Measurements from ENCODE around the gene RNU5B-1. TPM values are rescaled to one million over a fixed set of nuclear protein-coding genes. Genes with fewer than 3 reads are reported as not detected.

Gene RNU5B-1
- total and polyA plus RNA-seq, 2 experiments from 2014 or later, result not detected

- Histone ChIP-seq H3K4me3 (no peak overlapping the region), H3K27me3 (no peaks in the 10 kb centered on the region), H3K27ac (no peak overlapping the region), H3K36me3 (replicated peaks; ENCODE audit: insufficient read depth, low read depth) (no peaks in the 10 kb centered on the region), H4K20me1 (ENCODE audit: insufficient read depth, poor library complexity, severe bottlenecking) (no peaks in the 10 kb centered on the region), H2AFZ (no peak overlapping the region), H3K4me1 (ENCODE audit: insufficient read depth) (peaks cover 9% of the 10 kb centered on the region), H3K4me2 (no peak overlapping the region), H3K79me2 (no peaks in the 10 kb centered on the region), H3K9me3 (ENCODE audit: low read depth) (no peaks in the 10 kb centered on the region), H3K9me2 (replicated peaks; ENCODE audit: insufficient read depth) (no peaks in the 10 kb centered on the region)
- 96% methylated on average over 21 of the region's 21 CpGs for WGBS (ENCODE audit: low lambda C conversion rate, missing lambda C conversion rate)
- DNase-seq (ENCODE audit: low spot score), result no peak
- TF ChIP-seq EZH2phosphoT487 (IDR thresholded peaks at IDR 0.05; ENCODE audit: low read depth, severe bottlenecking, unreplicated experiment), result no peak
- no peak for TF ChIP-seq EZH2 (IDR thresholded peaks at IDR 0.05; ENCODE audit: borderline replicate concordance)
- no peak for TF ChIP-seq CTCF (IDR thresholded peaks at IDR 0.05; ENCODE audit: poor library complexity)
Measured at GRCh38 chr15:65329288-65329983, 25.0 kb downstream of the RNU5B-1 start.

- no peak for DNase-seq (ENCODE audit: low spot score)
- TF ChIP-seq EZH2 (IDR thresholded peaks at IDR 0.05; ENCODE audit: borderline replicate concordance) (no peak), EZH2phosphoT487 (IDR thresholded peaks at IDR 0.05; ENCODE audit: low read depth, severe bottlenecking, unreplicated experiment) (no peak), CTCF (IDR thresholded peaks at IDR 0.05; ENCODE audit: poor library complexity) (no peak)
Measured at GRCh38 chr15:65329984-65330735, 25.7 kb downstream of the RNU5B-1 start.

GRCh38 chr15:65330934-65331645, 26.6 kb downstream of the RNU5B-1 start:
- no peaks in the 10 kb centered on the region for H3K9me3 ChIP-seq (ENCODE audit: low read depth)
- 96% methylated on average over 22 of the region's 22 CpGs for WGBS (ENCODE audit: low lambda C conversion rate, missing lambda C conversion rate)
- H2AFZ ChIP-seq, result no peak overlapping the region
- H3K36me3 ChIP-seq (replicated peaks; ENCODE audit: insufficient read depth, low read depth), result no peaks in the 10 kb centered on the region
- no peaks in the 10 kb centered on the region for H3K9me2 ChIP-seq (replicated peaks; ENCODE audit: insufficient read depth)
- peaks cover 5% of the 10 kb centered on the region for H3K4me1 ChIP-seq (ENCODE audit: insufficient read depth)
- H3K27ac ChIP-seq, result no peak overlapping the region
- no peaks in the 10 kb centered on the region for H4K20me1 ChIP-seq (ENCODE audit: insufficient read depth, poor library complexity, severe bottlenecking)
- TF ChIP-seq EZH2phosphoT487 (IDR thresholded peaks at IDR 0.05; ENCODE audit: low read depth, severe bottlenecking, unreplicated experiment) (no peak), EZH2 (IDR thresholded peaks at IDR 0.05; ENCODE audit: borderline replicate concordance) (no peak), CTCF (IDR thresholded peaks at IDR 0.05; ENCODE audit: poor library complexity) (no peak)
- H3K4me2 ChIP-seq, result no peak overlapping the region
- H3K27me3 ChIP-seq, result no peaks in the 10 kb centered on the region
- H3K4me3 ChIP-seq, result no peak overlapping the region
- no peak for DNase-seq (ENCODE audit: low spot score)
- no peaks in the 10 kb centered on the region for H3K79me2 ChIP-seq

More at GRCh38 chr15:65329984-65330735, 25.7 kb downstream of the RNU5B-1 start:
- Histone ChIP-seq H3K36me3 (replicated peaks; ENCODE audit: insufficient read depth, low read depth) (no peaks in the 10 kb centered on the region), H3K79me2 (no peaks in the 10 kb centered on the region), H3K4me3 (no peak overlapping the region), H2AFZ (no peak overlapping the region), H3K9me3 (ENCODE audit: low read depth) (no peaks in the 10 kb centered on the region), H3K4me1 (ENCODE audit: insufficient read depth) (peaks cover 9% of the 10 kb centered on the region), H3K27ac (no peak overlapping the region), H3K4me2 (no peak overlapping the region), H4K20me1 (ENCODE audit: insufficient read depth, poor library complexity, severe bottlenecking) (no peaks in the 10 kb centered on the region), H3K9me2 (replicated peaks; ENCODE audit: insufficient read depth) (no peaks in the 10 kb centered on the region), H3K27me3 (no peaks in the 10 kb centered on the region)
- WGBS (ENCODE audit: low lambda C conversion rate, missing lambda C conversion rate), result 95% methylated on average over 17 of the region's 18 CpGs
